Measurements from ENCODE around the gene PRICKLE4.

The PRICKLE4 gene

DNA sequence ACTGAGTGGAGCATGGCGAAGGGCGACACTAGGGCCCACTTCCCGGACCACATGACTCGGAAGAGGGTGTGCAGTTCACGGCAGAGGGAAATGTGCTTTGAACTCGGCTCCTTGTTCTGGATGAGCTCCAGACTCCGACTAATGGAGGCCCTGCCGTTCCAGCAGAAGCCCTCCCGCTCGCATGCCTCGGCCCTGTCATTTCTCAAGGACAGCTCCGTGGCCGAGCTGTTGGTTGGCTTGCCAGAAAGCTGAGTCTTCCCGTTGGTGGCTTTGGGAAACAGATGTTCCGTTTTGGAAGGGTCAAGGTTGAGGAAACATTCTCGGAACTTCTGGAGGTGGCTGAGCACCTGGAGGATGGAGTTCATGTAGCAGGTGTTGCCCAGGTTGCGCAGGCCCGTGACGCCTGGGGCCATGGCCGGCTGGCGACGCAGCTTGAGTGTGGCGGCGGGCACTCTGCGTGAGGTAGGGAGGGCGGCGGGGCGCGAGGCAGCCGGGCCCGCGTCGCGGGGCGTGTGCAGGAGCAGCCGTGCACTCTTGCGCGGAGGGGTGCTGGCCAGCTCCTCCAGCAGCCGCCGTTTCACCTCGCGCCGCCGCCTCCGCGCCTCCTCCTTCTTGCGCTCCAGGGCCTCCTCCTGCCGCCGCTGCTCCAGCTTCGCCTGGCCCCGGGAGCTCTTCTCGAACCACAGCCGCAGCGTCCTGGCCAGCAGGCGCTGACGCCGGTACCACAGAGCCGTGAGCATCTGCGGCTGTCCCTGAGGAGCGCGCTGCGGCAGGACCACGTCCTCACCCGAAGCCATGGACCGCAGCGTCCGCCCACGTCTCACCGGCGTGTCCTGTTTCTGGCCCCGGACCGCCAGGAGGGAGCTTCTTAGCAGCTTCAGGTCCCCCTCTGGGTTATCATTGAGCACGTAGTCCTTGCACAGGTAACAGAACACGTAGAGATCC, 25.5 kb downstream of the PRICKLE4 start:
- no peaks in the 10 kb centered on the region for H3K4me1 ChIP-seq (ENCODE audit: control insufficient read depth, insufficient read depth, low read length)
- POLR2A ChIA-PET = no interaction called here
- peaks cover 0 to 23% of the 10 kb centered on the region in 2 experiments; a peak in 2 of 3 replicates for H3K36me3 ChIP-seq (ENCODE audit: control insufficient read depth in 2 of 2, insufficient read depth in 1 of 2, low read length in 2 of 2)
- no peaks in the 10 kb centered on the region for H3K9me3 ChIP-seq (ENCODE audit: control insufficient read depth, insufficient read depth, low read depth, low read length)
- no peak overlapping the region for H3K4me3 ChIP-seq (ENCODE audit: low read depth, low read length)
- TF ChIP-seq ZNF555 (tag by site-specific recombination; conservative IDR thresholded peaks at IDR 0.05) (no peak), ZNF146 (tag by site-specific recombination; IDR thresholded peaks at IDR 0.05) (no peak), KLF16 (tag by site-specific recombination; IDR thresholded peaks at IDR 0.05) (no peak), OSR2 (tag by site-specific recombination; IDR thresholded peaks at IDR 0.05) (no peak), ZBTB17 (tag by site-specific recombination; IDR thresholded peaks at IDR 0.05) (no peak), ZNF776 (tag by site-specific recombination; IDR thresholded peaks at IDR 0.05; ENCODE audit: borderline replicate concordance) (no peak)
- TF ChIP-seq, protein P1, sequence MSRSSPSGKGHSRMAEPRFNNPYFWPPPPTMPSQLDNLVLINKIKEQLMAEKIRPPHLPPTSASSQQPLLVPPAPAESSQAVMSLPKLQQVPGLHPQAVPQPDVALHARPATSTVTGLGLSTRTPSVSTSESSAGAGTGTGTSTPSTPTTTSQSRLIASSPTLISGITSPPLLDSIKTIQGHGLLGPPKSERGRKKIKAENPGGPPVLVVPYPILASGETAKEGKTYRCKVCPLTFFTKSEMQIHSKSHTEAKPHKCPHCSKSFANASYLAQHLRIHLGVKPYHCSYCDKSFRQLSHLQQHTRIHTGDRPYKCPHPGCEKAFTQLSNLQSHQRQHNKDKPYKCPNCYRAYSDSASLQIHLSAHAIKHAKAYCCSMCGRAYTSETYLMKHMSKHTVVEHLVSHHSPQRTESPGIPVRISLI (tag by site-specific recombination; IDR thresholded peaks at IDR 0.05) = no peak
- CTCF ChIA-PET = interaction anchor here (0.6 to 1.3 kb wide), 3 partner anchors 18 to 238 kb away, joined by 3 to 5 read pairs (median 4); partner anchors contain the start of gene TOMM6
- no peak overlapping the region for H3K27ac ChIP-seq (ENCODE audit: extremely low read depth, low read depth, low read length)

DNA sequence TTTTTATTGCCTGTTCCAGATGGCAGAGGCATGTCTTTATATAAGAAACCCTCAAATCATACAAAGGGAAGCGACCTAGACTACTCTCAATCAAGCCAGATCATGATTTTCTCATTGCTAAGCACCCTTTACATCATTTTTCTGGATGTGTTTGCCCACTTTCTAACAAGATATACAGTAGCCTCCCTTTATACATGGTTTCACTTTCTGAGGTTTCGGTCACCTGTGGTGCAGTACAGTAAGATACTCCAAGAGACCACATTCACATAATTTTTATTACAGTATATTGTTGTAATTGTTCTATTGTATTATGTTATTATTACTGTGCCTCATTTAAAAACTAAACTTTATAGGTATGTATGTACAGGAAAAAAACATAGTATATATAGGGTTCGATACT, 30.5 kb downstream of the PRICKLE4 start:
- Histone ChIP-seq H3K27ac (ENCODE audit: extremely low read depth, low read depth, low read length) (no peak overlapping the region), H3K4me1 (ENCODE audit: control insufficient read depth, insufficient read depth, low read length) (no peaks in the 10 kb centered on the region), H3K4me3 (ENCODE audit: low read depth, low read length) (no peak overlapping the region), H3K36me3 (ENCODE audit: control insufficient read depth in 2 of 2, insufficient read depth in 1 of 2, low read length in 2 of 2) (peaks cover 0 to 4% of the 10 kb centered on the region in 2 experiments; a peak in 2 of 3 replicates), H3K9me3 (ENCODE audit: control insufficient read depth, insufficient read depth, low read depth, low read length) (no peaks in the 10 kb centered on the region)
- POLR2A ChIA-PET = no interaction called here
- CTCF ChIA-PET = no interaction called here
- no peak for TF ChIP-seq ZNF214 (tag by site-specific recombination; IDR thresholded peaks at IDR 0.05; ENCODE audit: borderline replicate concordance)
- no peak for TF ChIP-seq ZNF76 (tag by site-specific recombination; IDR thresholded peaks at IDR 0.05; ENCODE audit: borderline replicate concordance, low read depth)
- no peak for TF ChIP-seq ZNF239 (tag by site-specific recombination; IDR thresholded peaks at IDR 0.05)
- TF ChIP-seq, protein P2, sequence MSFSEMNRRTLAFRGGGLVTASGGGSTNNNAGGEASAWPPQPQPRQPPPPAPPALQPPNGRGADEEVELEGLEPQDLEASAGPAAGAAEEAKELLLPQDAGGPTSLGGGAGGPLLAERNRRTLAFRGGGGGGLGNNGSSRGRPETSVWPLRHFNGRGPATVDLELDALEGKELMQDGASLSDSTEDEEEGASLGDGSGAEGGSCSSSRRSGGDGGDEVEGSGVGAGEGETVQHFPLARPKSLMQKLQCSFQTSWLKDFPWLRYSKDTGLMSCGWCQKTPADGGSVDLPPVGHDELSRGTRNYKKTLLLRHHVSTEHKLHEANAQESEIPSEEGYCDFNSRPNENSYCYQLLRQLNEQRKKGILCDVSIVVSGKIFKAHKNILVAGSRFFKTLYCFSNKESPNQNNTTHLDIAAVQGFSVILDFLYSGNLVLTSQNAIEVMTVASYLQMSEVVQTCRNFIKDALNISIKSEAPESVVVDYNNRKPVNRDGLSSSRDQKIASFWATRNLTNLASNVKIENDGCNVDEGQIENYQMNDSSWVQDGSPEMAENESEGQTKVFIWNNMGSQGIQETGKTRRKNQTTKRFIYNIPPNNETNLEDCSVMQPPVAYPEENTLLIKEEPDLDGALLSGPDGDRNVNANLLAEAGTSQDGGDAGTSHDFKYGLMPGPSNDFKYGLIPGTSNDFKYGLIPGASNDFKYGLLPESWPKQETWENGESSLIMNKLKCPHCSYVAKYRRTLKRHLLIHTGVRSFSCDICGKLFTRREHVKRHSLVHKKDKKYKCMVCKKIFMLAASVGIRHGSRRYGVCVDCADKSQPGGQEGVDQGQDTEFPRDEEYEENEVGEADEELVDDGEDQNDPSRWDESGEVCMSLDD (tag by site-specific recombination; IDR thresholded peaks at IDR 0.05) = no peak
- TF ChIP-seq, protein P3, sequence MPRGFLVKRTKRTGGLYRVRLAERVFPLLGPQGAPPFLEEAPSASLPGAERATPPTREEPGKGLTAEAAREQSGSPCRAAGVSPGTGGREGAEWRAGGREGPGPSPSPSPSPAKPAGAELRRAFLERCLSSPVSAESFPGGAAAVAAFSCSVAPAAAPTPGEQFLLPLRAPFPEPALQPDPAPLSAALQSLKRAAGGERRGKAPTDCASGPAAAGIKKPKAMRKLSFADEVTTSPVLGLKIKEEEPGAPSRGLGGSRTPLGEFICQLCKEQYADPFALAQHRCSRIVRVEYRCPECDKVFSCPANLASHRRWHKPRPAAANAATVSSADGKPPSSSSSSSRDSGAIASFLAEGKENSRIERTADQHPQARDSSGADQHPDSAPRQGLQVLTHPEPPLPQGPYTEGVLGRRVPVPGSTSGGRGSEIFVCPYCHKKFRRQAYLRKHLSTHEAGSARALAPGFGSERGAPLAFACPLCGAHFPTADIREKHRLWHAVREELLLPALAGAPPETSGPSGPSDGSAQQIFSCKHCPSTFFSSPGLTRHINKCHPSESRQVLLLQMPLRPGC (tag by site-specific recombination; IDR thresholded peaks at IDR 0.05) = no peak
- TF ChIP-seq MYNN (tag by site-specific recombination; IDR thresholded peaks at IDR 0.05; ENCODE audit: borderline replicate concordance) = no peak
- no peak for TF ChIP-seq ZBTB7A (tag by site-specific recombination; IDR thresholded peaks at IDR 0.05; ENCODE audit: low read depth)
- no peak for TF ChIP-seq REPIN1 (tag by site-specific recombination; IDR thresholded peaks at IDR 0.05; ENCODE audit: low read depth)
- TF ChIP-seq, protein P4, sequence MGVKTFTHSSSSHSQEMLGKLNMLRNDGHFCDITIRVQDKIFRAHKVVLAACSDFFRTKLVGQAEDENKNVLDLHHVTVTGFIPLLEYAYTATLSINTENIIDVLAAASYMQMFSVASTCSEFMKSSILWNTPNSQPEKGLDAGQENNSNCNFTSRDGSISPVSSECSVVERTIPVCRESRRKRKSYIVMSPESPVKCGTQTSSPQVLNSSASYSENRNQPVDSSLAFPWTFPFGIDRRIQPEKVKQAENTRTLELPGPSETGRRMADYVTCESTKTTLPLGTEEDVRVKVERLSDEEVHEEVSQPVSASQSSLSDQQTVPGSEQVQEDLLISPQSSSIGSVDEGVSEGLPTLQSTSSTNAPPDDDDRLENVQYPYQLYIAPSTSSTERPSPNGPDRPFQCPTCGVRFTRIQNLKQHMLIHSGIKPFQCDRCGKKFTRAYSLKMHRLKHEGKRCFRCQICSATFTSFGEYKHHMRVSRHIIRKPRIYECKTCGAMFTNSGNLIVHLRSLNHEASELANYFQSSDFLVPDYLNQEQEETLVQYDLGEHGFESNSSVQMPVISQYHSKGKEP (tag by site-specific recombination; IDR thresholded peaks at IDR 0.05) = no peak
- TF ChIP-seq, protein P5, sequence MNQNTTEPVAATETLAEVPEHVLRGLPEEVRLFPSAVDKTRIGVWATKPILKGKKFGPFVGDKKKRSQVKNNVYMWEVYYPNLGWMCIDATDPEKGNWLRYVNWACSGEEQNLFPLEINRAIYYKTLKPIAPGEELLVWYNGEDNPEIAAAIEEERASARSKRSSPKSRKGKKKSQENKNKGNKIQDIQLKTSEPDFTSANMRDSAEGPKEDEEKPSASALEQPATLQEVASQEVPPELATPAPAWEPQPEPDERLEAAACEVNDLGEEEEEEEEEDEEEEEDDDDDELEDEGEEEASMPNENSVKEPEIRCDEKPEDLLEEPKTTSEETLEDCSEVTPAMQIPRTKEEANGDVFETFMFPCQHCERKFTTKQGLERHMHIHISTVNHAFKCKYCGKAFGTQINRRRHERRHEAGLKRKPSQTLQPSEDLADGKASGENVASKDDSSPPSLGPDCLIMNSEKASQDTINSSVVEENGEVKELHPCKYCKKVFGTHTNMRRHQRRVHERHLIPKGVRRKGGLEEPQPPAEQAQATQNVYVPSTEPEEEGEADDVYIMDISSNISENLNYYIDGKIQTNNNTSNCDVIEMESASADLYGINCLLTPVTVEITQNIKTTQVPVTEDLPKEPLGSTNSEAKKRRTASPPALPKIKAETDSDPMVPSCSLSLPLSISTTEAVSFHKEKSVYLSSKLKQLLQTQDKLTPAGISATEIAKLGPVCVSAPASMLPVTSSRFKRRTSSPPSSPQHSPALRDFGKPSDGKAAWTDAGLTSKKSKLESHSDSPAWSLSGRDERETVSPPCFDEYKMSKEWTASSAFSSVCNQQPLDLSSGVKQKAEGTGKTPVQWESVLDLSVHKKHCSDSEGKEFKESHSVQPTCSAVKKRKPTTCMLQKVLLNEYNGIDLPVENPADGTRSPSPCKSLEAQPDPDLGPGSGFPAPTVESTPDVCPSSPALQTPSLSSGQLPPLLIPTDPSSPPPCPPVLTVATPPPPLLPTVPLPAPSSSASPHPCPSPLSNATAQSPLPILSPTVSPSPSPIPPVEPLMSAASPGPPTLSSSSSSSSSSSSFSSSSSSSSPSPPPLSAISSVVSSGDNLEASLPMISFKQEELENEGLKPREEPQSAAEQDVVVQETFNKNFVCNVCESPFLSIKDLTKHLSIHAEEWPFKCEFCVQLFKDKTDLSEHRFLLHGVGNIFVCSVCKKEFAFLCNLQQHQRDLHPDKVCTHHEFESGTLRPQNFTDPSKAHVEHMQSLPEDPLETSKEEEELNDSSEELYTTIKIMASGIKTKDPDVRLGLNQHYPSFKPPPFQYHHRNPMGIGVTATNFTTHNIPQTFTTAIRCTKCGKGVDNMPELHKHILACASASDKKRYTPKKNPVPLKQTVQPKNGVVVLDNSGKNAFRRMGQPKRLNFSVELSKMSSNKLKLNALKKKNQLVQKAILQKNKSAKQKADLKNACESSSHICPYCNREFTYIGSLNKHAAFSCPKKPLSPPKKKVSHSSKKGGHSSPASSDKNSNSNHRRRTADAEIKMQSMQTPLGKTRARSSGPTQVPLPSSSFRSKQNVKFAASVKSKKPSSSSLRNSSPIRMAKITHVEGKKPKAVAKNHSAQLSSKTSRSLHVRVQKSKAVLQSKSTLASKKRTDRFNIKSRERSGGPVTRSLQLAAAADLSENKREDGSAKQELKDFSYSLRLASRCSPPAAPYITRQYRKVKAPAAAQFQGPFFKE (tag by site-specific recombination; IDR thresholded peaks at IDR 0.05; ENCODE audit: borderline replicate concordance) = no peak
- no peak for TF ChIP-seq ZFP37 (tag by site-specific recombination; IDR thresholded peaks at IDR 0.05)
